HUDEP-2 (cell line): ENCODE results near the gene C4orf51.
"Not testable (repeated sequence)": the region's sequence is repeated elsewhere in the genome, so short reads cannot be mapped to it uniquely, and the experiment has no call there.

Experiments
- DNase-seq, 76 experiments: peaks; one replicate each; lab custom pipeline; 2025; ENCODE audit not compliant: unreplicated experiment in 76 of 76; lab: John Stamatoyannopoulos, UW

C4orf51 gene

GRCh38 chr4:145679991-145680455 is at the start of gene C4orf51:
Gene C4orf51 (plus strand): TSS chr4:145680146. CDS start chr4:145680204, 58 bp downstream.
- DNase-seq, result no peak

DNA sequence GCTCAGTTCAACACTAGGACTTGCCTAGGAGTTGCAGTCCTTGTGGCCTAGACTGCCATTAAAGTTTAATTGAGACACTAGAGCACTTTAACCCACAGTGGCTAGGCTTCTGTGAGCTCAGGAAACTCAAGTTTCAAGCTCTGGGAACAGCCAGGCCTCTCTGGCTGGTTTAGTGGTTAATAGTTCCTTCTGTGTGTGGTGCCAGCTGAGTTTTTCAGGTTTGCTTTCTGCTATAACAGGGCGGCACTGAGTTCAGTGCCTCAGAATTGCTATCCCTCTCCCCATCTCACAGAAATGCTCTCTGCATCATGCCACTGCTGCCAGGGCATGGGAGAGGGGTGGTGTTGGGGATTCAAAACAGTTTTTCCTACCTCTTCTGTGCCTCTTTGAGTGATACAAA is 44.8 kb upstream of the C4orf51 start:
- no peak for DNase-seq

DNA sequence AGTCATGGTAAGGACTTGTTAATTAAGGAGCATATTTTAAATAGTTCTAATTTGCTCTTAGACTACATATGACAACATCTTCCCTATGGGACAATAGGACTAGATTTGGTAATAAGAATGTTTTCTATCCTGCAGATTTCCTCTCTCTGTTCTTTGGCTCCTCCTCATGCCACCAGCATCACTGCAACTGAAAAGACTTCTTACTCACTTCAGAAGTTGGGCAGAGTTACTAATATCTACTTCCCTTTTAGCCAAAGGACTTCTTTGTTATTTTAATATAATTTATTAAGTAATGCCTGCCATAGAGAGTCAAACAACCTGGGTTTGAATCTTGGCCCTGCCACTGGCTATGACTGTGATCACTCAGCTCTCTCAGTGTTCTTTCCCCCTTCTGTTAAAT is 44.3 kb upstream of the C4orf51 start:
- DNase-seq, result no peak

- DNase-seq, result no peak
Measured at GRCh38 chr4:145639186-145639698, 40.7 kb upstream of the C4orf51 start.

- DNase-seq, result not testable (repeated sequence)
Measured at GRCh38 chr4:145640236-145640635, 39.7 kb upstream of the C4orf51 start.

DNA sequence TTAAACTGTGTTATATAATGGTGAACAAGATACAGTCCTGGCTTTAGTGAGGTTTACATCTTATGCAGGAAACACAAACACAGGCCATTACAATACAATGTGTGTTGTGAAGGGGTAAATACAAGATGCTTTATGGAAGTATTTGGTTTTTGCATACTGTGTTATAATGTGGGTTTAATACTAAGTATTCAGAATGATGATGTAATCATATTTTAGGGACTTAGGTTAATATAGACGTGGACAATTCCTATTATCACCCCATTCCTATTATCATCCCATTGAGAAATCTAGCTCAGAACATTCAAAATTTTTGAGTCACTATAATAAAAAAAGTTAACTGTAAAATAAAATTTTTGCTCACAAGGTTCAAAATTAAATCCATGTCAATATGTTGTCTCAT is 36.7 kb upstream of the C4orf51 start:
- no peak for DNase-seq

DNA sequence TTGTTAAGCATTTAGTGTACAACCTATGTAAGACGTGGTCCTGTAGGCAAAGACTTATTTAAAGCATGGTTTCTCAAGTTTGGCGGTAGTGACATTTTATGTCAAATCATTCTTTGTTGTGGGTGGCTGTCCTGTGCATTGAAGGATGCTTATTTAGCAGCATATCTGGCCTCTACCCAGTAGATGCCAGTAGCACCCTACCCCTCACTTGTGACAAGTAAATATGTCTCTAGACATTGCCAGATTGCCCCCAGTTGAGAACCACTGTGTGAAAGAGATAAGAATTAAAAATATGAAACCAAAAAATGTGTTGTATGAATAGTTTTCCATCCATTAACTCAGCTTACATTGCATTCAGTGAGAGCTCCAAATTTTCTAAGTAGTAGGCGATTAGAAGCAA is 35.2 kb upstream of the C4orf51 start:
- DNase-seq, result no peak

- no peak for DNase-seq
Measured at GRCh38 chr4:145656156-145656555, 23.8 kb upstream of the C4orf51 start.

- DNase-seq, result no peak
Measured at GRCh38 chr4:145660064-145660463, 19.9 kb upstream of the C4orf51 start.

GRCh38 chr4:145663194-145663593 is 16.8 kb upstream of the C4orf51 start:
- DNase-seq, result no peak

GRCh38 chr4:145665773-145666172 is 14.2 kb upstream of the C4orf51 start:
- DNase-seq, result no peak

DNA sequence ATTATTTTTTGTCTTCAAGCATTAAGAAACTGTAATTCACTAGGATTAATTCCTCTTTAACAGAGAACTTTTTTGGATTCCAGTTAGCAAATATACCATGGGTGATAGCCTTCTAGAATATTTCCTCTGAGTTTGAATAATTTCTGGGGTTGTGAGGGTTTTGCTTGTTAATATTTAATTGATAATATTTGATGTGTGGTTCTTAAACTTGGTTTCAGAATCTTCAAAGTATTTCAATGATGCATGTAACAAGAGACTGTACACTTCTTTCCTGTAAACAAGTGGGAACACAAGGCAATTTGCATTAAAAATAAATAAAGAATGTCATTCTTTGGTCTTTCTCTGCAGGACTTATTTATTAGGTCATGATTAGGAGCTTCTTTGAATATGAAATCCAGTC is 9.5 kb upstream of the C4orf51 start:
- no peak for DNase-seq

GRCh38 chr4:145679520-145679919 is 426 bp upstream of the C4orf51 start:
- DNase-seq, result no peak

DNA sequence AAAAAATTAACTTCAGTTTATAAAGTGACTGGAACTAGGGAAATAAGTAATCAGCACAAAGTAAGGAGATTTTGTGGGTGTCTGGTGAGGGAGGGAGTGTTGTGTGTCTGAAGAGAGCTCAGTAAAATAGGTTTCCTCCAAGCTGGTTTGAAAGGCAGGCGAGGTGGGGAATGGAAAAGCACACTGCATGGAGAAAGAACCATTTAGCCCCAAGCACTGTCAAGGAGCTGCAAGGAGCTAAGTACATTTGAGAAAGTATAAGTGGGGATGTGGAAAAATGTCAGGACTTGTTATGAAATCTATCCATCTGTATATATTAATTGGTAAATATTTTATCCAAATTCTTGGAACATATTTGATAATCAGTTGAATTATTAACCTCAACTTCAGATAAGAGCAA is 956 bp downstream of the C4orf51 start:
- no peak for DNase-seq

DNA sequence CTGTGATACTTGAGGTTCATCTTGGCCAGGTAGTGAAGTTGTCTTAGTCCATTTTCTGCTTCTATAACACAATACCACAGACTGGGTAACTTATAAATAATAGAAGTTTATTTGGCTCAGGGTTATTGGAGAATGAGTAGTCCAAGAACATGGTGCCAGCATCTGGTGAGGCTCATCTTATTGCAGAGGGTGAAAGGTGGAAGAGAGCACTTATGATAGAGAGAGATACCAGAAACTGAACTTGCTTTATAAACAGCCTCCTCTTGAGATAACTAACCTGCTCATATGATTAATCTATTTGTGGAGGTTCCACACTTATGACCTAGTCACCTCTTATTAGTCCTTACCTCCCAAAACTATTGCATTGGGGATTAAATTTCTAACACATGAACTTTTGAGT is 1.6 kb downstream of the C4orf51 start:
- no peak for DNase-seq

- no peak for DNase-seq
Measured at GRCh38 chr4:145681956-145682355, 2.0 kb downstream of the C4orf51 start.

GRCh38 chr4:145686991-145687390 is 7.0 kb downstream of the C4orf51 start:
- DNase-seq, result no peak

- DNase-seq, result no peak
Measured at GRCh38 chr4:145690610-145691009, 10.7 kb downstream of the C4orf51 start.

GRCh38 chr4:145691416-145691815 is 11.5 kb downstream of the C4orf51 start:
- not testable (repeated sequence) for DNase-seq

GRCh38 chr4:145694929-145695328 is 15.0 kb downstream of the C4orf51 start:
- no peak for DNase-seq

- no peak for DNase-seq
Measured at GRCh38 chr4:145697332-145697731, 17.4 kb downstream of the C4orf51 start.

DNA sequence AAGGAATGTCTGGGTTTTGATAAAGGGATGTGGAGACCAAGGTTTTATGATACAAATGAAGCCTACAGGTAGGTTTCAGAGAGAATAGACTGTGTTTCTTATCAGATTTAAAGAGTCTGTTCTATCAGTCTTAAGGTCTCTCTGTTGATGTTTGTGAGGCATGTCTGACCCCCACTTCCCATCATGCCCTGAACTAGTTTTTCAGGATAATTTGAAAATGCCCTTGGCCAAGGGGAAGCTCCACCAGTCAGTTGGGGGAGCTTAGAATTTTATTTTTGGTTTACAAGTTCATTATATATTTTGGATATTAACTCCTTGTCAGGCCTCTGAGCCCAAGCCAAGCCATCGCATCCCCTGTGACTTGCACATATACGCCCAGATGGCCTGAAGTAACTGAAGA is 18.6 kb downstream of the C4orf51 start:
- DNase-seq, result no peak

DNA sequence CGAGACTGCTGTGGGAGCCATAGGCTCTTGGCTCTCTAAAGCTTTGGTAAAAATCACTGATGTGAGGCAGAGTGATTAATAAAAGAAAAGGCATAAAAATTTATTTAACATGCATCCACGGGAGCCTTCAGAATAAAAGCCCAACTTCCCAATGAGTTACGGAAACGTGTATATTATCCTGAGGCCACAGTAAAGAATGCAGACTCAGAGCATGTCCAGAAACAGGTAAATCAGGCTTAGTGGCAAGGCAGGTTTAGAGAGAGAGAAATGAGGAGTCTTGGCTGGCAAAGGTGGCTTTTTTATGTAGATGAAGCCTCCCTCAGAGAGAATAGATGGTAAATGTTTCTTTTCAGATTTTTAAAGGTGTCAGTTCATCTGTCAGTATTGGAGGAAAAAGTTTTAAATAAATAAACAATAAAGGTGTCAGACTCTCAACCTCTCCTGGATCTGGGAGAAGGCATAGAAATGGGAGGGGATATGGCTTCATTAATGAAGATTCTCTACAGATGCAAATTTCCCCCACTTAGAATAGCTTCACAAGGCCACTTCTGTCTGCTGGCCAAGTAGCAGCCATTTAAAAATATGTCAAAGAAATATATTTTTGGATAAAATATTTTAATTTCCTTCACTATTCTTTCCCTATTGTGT is 24.0 kb downstream of the C4orf51 start:
- DNase-seq, result no peak
